ENCODE results near the gene GPR151. TPM values are rescaled to one million over a fixed set of nuclear protein-coding genes. Genes with fewer than 3 reads are reported as not detected.

GPR151 gene
- total RNA-seq, result not detected in 2 replicates

GRCh38 chr5:146516151-146516475, at the start of gene GPR151:
Gene GPR151 (minus strand): TSS chr5:146516190. CDS start chr5:146516113, 77 bp downstream.

Other genes with a start within 250 kb of the GPR151 start
- under 0.01 TPM in 1 of 2 replicates, not detected in the other for gene POU4F3, start 177.4 kb downstream of the GPR151 start, total RNA-seq
- 29.3 and 38.4 TPM in 2 replicates for gene TCERG1, start 68.9 kb downstream of the GPR151 start, total RNA-seq